HG03460 (cell line): ENCODE data around the gene THSD7B.
"Not testable (repeated sequence)": the region's sequence is repeated elsewhere in the genome, so short reads cannot be mapped to it uniquely, and the experiment has no call there.

Experiments
- ATAC-seq: cut with Tn5 transposase; IDR thresholded peaks from one replicate; pipeline ENCODE4 v1.9.1; 2021; ENCODE audit not compliant: unreplicated experiment

Gene THSD7B, protein sequence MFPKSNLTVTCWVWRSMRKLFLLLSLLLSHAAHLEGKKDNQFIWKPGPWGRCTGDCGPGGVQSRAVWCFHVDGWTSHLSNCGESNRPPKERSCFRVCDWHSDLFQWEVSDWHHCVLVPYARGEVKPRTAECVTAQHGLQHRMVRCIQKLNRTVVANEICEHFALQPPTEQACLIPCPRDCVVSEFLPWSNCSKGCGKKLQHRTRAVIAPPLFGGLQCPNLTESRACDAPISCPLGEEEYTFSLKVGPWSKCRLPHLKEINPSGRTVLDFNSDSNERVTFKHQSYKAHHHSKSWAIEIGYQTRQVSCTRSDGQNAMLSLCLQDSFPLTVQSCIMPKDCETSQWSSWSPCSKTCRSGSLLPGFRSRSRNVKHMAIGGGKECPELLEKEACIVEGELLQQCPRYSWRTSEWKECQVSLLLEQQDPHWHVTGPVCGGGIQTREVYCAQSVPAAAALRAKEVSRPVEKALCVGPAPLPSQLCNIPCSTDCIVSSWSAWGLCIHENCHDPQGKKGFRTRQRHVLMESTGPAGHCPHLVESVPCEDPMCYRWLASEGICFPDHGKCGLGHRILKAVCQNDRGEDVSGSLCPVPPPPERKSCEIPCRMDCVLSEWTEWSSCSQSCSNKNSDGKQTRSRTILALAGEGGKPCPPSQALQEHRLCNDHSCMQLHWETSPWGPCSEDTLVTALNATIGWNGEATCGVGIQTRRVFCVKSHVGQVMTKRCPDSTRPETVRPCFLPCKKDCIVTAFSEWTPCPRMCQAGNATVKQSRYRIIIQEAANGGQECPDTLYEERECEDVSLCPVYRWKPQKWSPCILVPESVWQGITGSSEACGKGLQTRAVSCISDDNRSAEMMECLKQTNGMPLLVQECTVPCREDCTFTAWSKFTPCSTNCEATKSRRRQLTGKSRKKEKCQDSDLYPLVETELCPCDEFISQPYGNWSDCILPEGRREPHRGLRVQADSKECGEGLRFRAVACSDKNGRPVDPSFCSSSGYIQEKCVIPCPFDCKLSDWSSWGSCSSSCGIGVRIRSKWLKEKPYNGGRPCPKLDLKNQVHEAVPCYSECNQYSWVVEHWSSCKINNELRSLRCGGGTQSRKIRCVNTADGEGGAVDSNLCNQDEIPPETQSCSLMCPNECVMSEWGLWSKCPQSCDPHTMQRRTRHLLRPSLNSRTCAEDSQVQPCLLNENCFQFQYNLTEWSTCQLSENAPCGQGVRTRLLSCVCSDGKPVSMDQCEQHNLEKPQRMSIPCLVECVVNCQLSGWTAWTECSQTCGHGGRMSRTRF (N-terminal part only)

DNA sequence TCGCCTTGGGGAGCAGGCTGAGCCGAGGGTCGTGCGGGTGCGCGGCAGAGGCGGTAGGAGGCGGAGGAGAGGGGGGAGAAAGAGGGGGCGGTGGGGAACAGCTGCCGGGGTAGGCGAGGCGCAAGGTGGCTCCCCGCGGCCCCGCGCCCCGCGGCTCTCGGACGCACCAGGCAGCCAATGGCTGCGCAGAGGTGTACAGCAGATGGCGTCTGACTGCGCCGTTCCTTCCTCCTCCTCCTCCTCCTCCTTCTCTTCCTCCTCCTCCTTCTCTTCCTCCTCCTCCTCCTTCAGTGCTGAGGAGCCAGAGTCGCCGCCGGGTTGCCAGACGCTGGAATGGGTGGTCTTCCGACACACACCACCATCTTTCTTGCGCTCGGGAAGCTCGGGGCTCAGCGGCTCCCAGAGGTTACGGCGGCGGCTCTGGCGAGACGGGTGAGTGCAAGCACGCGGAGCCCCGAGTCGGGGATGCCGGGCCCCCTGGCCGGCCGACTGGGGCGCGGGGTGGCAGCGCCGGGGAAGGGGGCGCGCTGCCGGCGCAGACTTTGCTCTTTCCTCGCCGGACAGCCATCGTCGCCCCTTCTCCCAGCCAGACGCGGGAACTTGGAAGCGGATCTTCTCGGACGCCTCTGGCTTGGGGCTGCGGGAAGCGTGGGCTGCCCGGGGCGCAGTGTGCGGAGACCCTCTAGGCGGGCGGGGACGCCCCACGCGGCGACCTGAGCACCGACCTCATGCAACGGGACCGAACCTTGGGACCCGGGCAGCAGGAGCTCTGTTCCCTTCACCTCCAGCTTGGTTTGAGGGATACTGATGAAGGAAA is at the start of gene THSD7B:
TSS of gene THSD7B (plus strand) at position 290 of the 817 bp plus-strand sequence. CDS start 116,634 bp downstream, outside the sequence.
- ATAC-seq, result no peak

DNA sequence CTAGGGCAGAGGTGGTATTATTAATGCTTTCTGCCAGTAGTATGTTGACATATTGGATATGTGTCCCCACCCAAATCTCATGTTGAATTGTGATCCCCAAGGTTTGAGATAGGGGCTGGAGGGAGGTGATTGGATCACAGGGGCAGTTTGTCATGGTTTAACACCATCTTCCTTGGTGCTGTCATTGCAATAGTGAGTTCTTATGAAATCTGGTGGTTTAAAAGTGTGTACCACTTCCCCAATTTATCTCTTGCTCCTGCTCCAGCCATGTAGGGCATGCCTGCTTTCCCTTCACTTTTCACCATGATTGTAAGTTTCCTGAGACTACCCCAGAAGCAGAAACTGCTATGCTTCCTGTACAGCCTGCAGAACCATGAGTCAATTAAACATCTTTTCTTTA is 47.1 kb upstream of the THSD7B start:
- no peak for ATAC-seq

DNA sequence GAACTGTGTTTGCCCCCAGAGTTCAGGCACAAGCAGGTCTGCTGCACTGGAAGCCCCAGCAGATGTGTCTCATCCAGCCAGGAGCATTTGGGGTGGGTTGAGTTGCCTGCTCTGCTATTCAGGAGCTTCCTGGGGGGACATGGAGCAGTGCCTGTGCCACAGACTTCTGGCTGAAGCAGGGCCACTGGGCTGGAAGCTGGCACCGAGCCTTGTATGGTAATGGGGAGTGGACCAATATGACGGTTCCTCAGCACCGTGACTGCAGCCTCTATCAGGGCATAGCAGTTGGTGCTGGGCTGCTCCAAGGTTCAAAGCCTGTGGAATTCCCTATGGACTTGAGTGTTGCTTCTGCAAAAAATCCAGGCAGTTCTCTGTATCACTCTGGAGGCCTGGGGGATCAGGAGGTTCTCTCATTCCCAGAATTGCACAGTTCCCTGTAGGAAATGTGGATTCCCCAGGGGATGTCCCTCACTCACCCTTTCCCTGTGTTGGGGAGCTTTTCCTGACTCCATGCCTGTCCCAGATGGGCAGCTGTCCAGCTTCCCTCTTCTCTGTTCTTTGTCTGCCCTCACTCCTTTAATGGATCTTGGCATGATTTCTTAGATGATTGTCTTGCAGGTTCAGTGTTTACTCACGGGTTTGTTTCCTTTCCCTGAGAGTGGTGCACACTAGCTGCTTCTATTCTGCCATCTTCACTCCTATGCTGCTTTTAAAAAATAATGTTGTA is 37.2 kb upstream of the THSD7B start:
- no peak for ATAC-seq

DNA sequence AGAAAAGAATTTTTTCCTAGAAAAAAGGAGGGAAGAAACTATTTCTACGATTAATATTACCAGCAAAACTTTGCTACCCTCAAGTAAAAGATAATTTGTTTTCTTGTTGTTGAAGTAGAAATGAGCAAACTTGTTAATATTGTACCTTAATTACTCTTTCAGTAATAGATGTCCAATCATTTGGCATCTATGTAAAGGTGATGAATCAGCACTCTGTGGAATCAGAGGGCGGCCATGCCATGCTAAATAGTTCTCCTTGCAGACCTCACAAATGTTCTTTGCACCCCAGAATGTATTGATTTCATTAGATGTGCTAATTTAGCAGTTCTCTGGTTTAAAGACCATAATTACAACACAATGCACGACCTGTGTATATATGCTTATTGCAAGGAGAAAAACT is 29.1 kb upstream of the THSD7B start:
- ATAC-seq, result no peak

DNA sequence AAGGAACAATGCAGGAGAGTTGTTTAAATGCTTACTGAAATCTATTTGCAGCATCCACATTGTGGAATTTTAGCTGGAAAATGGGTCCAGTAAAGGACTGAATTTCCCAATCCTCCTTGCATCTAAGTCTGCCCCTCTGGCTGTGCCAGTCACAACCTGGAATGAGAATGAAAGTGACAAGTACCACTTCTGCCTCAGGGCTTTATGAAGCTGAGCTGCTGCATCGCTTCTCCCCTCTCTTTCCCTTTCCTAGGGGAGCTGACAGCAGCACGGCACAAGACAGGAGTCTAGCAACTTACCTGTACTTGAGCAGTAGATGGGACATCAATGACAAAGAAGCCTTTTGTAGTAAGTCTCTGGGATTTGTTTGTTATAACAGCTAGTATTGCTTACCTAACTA is 27.3 kb upstream of the THSD7B start:
- ATAC-seq, result no peak

DNA sequence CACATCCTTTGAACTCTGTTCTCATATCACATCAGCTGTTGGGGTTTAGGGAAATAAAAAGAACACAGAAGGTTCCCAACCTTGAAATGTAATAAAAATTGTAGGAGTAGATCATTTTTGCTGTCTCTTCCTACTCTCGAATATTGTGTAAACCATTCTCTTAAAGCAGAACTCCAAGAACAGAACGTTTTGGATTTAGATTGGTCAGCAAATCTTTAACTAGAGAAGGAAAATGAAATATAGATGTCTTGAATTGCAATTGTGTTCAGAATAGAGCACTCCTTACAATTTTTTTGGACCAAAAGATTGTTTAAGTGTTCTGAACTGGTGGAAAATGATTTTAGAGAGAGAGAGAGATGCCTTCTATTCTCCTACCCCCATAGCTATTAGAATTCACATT is 23.9 kb upstream of the THSD7B start:
- ATAC-seq, result no peak

DNA sequence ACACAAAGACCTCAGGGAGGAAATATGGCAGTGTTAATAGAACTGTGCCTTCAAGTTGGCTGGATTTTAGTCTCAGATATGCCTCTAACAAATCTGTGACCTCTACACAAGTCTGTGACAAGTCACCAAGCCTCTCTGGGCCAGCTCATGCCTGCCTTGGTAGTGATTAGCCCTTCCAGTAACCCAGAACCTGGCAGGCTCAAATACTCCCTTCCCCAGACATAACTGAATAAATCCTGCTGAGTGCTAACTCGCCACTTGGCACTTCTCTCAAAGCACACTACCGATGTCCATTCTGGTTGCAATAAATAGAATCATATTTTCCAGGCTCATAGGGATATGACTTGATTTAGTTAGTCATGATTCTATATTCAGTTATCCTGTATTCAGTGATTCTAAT is 15.3 kb upstream of the THSD7B start:
- ATAC-seq, result no peak

DNA sequence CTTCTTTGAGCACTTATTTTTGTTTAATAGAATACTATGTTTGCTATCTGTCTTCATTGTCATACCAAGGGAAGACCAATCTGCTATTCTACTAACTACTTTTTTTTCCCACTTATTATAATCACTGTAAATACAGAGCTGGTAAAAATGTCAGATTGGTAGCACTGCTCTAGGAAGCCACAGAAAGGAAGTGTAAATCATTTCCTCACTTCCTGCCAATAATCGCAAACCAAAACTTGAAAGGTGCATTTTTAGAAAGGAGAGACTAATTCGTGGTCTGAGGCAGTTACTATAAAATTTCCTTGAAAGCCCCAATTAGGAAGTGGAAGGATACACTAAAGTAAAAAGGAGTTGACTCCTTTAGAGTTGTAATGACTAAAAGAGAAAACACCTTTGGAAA is 13.9 kb upstream of the THSD7B start:
- ATAC-seq, result no peak

DNA sequence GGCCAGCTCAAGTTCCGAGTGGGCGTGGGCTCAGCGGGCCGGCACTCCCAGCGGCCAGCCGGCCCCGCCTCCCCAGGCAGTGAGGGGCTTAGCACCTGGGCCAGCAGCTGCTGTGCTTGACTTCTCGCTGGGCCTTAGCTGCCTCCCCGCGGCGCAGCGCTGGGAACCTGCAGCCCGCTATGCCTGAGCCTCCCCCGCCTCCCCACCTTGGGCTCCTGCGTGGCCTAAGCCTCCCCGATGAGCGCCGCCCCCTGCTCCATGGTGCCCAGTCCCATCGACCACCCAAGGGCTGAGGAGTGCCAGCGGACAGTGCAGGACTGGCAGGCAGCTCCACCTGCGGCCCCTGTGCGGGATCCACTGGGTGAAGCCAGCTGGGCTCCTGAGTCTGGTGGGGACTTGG is 6.8 kb upstream of the THSD7B start:
- not testable (repeated sequence) for ATAC-seq

DNA sequence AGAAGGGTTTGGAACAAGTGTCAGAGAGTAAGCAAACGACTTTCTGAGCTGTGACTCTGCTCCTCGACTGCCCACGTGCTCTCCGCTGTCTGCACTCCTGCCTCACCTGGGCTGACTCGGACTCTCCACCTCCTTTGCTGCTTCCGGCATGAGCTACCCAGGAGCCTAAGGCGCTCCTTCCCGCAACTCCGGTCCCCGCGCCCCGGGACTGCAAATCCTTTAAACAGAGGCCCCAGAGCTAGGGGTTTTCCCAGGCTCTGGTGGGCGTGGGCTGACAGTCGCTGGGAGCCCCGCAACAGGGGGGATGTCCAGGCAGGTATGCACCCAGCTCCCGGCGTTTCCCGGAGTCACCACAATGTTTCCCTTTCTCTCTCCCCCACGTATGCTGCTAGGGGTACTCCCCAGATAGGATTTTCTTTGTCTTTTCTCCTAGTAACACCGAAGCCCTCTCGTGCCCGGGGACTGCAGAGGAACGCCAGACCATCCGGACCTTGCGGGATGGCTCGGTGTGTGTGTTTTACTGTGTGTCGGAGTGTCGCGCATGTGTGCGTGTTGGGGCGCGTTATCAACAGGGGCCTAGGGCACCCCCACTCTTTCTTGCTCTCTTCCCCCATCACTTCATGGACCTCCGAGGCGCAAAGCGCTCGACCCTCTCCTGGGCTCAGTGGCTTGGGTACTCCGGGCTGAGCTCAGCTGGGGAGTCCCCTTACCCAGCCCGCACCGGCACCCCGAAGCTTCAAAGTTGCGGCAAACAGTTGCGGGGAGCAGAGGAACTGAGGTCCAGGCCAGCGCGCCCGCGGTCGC is 691 bp upstream of the THSD7B start:
- no peak for ATAC-seq

DNA sequence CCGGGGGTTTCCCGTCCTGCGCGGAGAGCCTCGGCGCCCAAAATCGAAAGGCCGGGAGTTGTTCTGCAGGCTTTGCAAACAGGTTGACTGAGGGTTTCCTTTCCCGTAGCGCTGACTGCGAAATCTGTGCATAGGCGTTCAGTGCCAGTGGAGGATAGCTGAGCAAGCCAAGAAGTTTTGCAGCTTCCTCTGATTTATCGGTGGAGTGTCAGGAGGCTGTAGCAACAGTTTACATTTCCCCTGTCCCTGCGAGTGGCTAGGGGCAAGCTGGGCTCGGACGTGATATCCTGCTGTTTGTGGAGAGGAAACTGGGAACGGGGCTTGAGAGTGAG is 694 bp downstream of the THSD7B start:
- ATAC-seq, result no peak

DNA sequence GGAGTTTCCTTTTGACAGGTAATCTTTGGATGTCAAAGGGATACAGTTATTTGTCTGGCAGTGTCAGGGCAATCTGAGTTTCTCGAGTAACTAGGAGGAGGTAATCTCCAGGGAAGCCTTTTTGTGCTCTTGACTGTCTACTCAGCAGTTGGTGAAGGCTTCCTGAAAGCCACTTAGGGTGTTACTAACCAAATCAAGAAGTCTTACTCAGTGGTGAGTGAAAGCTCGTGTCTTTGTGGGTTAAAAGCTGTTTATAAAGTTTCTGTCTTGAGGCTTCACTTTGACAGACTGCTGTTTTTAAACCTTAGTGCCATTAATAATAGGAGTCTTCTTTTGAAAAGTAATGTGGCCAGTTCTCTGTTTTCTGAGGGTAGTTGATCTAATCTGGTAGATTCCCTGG is 1.7 kb downstream of the THSD7B start:
- ATAC-seq, result no peak

DNA sequence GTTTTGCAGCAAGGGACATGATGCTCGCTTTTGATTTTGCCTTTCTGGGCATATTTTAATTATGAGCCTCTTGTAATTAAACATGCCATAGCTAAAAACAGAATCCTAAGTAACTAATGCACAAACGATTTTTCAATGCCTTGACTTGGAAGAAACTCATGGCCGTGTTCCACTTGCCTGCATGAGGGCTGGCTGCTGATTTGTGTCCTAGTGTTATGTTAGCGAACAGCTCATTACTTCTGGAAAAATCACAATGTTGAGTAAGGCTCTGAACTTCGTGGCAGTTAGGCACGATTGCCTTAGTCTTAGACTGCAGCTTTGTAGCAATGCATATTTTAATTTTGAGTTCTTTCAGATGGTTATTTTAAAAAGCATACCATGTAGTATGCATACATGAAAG is 4.5 kb downstream of the THSD7B start:
- no peak for ATAC-seq

DNA sequence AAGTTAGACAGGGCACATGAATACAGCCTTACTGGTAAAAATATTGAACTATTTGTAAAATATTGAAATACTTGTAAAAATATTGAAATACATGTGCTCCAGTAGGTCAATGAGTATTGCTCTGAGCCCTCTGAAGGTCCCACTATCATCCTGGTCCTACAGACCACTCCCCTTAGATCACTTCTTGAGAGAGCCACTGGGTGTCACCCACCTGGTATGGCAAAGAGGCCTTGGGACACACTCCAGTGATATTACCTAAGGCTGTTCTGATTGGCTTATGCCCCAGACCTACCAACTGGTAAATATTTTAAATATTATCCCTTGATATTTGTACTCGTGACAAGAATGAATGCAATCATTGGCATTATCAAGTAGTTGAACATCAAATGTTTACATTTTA is 5.0 kb downstream of the THSD7B start:
- ATAC-seq, result no peak

DNA sequence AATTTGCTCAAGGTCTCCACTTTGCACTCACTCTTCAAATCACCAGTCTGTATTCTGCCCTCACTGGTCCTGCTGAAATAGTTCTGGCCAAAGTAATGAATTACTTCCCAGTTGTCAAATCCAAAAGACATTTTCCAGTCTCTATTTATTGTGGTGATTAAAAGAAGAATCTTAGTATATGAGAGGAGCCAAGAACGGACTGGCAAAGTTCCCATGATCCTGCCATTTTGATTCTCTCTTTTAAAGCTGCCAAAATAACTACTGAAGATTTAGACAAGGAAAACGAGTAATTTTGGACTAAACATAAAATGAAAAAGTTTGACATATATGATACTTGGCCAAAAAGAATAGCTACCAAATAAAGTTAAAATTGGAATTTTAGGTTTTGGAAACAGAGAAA is 12.0 kb downstream of the THSD7B start:
- no peak for ATAC-seq

DNA sequence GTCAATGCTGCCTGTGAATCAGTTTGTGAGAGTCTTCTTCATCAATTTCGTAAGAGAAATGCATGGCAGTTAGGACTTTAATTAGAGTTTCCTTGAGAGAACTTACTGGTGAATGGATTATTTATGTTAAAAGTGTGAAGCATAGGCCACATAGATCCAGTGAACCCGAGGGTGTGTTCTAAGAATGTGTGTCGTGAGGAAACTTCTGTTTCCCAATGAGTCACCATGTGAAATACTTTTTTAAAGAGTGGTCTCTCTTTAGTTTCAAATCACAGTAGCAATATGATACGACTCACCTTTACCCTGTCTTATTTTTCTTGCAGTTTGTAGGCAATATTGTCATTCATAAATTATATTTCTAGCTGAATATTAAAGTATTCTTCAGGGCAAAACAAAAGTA is 18.5 kb downstream of the THSD7B start:
- ATAC-seq, result no peak

DNA sequence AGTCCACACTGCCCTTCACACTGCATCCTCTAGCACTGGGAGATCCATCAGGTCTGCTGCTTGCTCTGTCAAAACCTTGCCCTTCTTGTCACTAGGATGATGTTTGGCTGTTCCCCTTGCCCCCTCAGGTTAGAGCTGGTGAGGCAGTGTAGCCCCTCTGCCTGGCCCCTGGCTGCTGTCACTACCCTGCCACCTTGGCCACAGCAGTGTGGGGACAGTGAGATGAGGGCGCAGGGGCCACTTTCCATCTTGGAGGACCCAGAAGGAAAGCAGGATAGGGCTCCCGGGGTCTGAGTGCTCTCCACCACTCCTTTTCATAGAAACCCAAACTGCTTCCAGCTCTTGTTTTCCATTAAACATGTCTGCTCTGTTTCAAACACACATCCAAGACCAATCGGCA is 19.9 kb downstream of the THSD7B start:
- no peak for ATAC-seq

DNA sequence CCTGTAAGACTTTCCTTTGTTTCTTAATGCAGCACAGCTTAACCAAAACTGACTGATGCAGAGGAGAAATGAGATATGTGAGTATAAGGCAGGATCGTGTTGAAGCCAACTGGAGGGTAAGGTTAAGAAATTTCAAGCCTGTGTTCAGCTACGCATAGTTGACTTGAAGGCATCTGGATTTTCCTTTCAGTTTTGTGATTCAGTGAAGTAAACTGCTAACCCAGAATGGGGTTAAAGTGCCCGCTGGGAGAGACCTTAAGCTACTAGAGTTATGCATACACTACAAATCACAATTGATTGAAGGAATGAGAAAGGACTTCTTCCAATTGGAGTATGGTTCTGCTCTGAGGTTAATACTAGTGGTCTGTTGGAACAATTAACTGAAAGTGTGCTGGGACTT is 22.6 kb downstream of the THSD7B start:
- no peak for ATAC-seq

DNA sequence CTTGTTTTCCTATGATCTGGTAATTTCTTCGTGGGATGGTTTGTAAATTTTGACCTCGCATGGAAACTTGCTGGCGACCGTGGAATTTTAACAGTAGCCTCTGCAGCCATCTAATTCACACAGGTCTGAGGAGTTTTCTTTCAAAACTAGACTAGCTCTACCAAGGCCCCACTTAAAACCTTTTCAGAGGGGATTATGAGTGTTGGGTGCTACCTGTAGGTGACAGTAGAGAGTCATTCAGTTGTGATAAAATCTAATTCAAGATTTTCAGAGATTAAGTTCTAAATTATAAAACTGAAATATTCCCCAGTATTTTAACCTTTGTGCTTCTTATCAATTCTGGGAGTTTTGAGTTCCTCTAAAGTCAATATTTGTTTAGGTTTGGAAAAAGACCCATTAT is 31.0 kb downstream of the THSD7B start:
- no peak for ATAC-seq
